ENCODE data around the gene CEP85L.

The CEP85L gene

GRCh38 chr6:118581489-118581959 is 69.9 kb downstream of the CEP85L start:
- peak overlapping the region; percentile 12 for H3K27ac ChIP-seq (ENCODE audit: low read depth, low read length)

DNA sequence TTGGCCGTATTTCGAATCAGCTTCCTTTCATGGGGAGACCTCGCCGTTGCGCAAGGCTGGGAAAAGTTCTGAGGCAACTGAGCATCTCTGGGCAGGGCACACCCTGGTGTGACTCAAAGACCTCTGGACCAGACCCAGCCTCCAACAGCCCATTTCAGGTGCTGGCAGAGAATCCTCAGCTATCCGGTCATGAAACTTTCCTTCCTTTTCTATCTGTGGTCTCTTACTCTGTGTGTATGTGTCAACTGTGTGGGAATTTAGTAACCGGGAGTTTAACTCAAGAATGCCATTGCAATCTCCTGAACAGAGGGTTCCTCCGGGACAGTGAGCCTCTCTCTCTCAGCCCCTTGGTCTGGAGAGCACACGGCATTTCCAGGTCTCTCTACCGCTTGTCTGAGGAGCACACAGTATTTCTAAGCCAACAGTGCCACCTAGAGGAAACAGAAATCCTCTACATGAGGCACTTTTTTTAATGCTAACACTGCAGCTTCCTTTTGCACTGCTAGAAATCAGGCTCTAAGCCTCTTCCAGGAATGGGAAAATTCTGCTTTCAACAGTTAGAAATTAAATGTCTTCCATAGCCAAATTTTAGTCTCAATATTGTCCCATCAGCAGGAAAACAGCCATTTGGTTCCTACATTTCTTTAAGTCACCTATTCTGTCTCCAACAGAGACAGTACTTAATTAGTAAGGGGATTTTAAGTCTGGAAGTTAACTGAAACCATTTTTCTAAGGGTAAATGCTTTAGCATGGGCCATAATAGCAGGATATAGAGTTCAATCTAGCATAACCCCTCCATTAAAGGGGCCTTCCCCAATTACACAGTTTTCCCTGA is 70.6 kb downstream of the CEP85L start:
- Histone ChIP-seq H3K18ac (ENCODE audit: low read length) (no peak overlapping the region), H3K4me1 (ENCODE audit: control insufficient read depth, low read depth, low read length) (peaks cover 6% of the 10 kb centered on the region), H3K4me2 (ENCODE audit: low read length) (no peak overlapping the region), H2AK5ac (ENCODE audit: low read length) (no peak overlapping the region), H3K23ac (ENCODE audit: low read length) (no peak overlapping the region), H3K27me3 (ENCODE audit: insufficient read depth, low read length, poor library complexity) (no peaks in the 10 kb centered on the region), H4K8ac (ENCODE audit: low read depth, low read length) (no peak overlapping the region), H2BK15ac (replicated peaks; ENCODE audit: low read depth) (no peak overlapping the region), H3K79me1 (ENCODE audit: low read length) (no peaks in the 10 kb centered on the region), H3K27ac (ENCODE audit: low read depth, low read length) (no peak overlapping the region), H2BK120ac (ENCODE audit: low read depth, low read length) (no peak overlapping the region), H3K56ac (ENCODE audit: low read length) (no peak overlapping the region), H3K79me2 (ENCODE audit: control insufficient read depth, insufficient read depth, low read length) (no peaks in the 10 kb centered on the region), H3K4me3 (ENCODE audit: low read length) (no peak overlapping the region), H3K4ac (ENCODE audit: low read depth, low read length) (no peak overlapping the region), H3K36me3 (ENCODE audit: control insufficient read depth, insufficient read depth, low read length) (no peaks in the 10 kb centered on the region), H2BK5ac (ENCODE audit: low read length) (no peak overlapping the region), H4K5ac (ENCODE audit: low read length) (no peak overlapping the region), H3K9ac (ENCODE audit: low read length) (no peak overlapping the region)
- no CpG with 5 or more reads among the region's 10 CpGs for WGBS (ENCODE audit: extremely low coverage, insufficient coverage, low lambda C conversion rate)
- peak; percentile 89 for DNase-seq

More at GRCh38 chr6:118581489-118581959, 69.9 kb downstream of the CEP85L start:
- WGBS (ENCODE audit: extremely low coverage, insufficient coverage, low lambda C conversion rate), result no CpG with 5 or more reads among the region's 5 CpGs
- H3K4me1 ChIP-seq (ENCODE audit: control insufficient read depth, low read depth, low read length), result peaks cover 6% of the 10 kb centered on the region
- H2BK120ac ChIP-seq (ENCODE audit: low read depth, low read length), result no peak overlapping the region
- no peak overlapping the region for H2AK5ac ChIP-seq (ENCODE audit: low read length)
- peak overlapping the region; percentile 2 for H3K56ac ChIP-seq (ENCODE audit: low read length)
- no peak overlapping the region for H3K4me3 ChIP-seq (ENCODE audit: low read length)
- no peak overlapping the region for H4K5ac ChIP-seq (ENCODE audit: low read length)
- H4K8ac ChIP-seq (ENCODE audit: low read depth, low read length), result no peak overlapping the region
- DNase-seq, result peak; percentile 45
- H3K9ac ChIP-seq (ENCODE audit: low read length), result no peak overlapping the region
- H3K18ac ChIP-seq (ENCODE audit: low read length), result no peak overlapping the region
- H3K36me3 ChIP-seq (ENCODE audit: control insufficient read depth, insufficient read depth, low read length), result no peaks in the 10 kb centered on the region
- H3K79me2 ChIP-seq (ENCODE audit: control insufficient read depth, insufficient read depth, low read length), result no peaks in the 10 kb centered on the region
- no peak overlapping the region for H3K23ac ChIP-seq (ENCODE audit: low read length)
- H3K79me1 ChIP-seq (ENCODE audit: low read length), result no peaks in the 10 kb centered on the region
- no peak overlapping the region for H3K4me2 ChIP-seq (ENCODE audit: low read length)
- no peak overlapping the region for H2BK15ac ChIP-seq (replicated peaks; ENCODE audit: low read depth)
- H2BK5ac ChIP-seq (ENCODE audit: low read length), result no peak overlapping the region
- no peak overlapping the region for H3K4ac ChIP-seq (ENCODE audit: low read depth, low read length)
- no peaks in the 10 kb centered on the region for H3K27me3 ChIP-seq (ENCODE audit: insufficient read depth, low read length, poor library complexity)

DNA sequence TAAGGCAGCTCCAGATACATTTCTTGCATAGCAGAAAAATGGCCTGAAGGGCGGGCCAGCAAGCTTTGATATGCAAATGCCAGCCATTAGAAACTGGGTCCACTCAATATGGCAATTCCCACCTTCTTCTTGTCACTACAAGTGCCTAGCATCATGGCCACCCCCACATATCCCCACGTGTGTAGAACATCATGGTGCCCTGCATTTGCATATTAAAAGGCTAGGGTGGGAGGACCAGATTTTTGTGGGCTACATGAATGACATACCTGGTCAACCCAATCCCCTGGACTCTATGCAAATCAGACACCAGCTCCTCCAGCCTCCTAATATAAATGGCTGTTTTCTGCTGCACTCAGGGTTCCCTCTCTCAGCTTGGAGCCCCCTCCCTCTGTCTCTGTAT is 71.6 kb downstream of the CEP85L start:
- no peak overlapping the region for H2BK15ac ChIP-seq (replicated peaks; ENCODE audit: low read depth)
- no peak overlapping the region for H3K9ac ChIP-seq (ENCODE audit: low read length)
- H3K4me2 ChIP-seq (ENCODE audit: low read length), result no peak overlapping the region
- H2AK5ac ChIP-seq (ENCODE audit: low read length), result no peak overlapping the region
- no peak overlapping the region for H4K5ac ChIP-seq (ENCODE audit: low read length)
- no peak overlapping the region for H3K27ac ChIP-seq (ENCODE audit: low read depth, low read length)
- H3K79me1 ChIP-seq (ENCODE audit: low read length), result no peaks in the 10 kb centered on the region
- peaks cover 6% of the 10 kb centered on the region for H3K4me1 ChIP-seq (ENCODE audit: control insufficient read depth, low read depth, low read length)
- DNase-seq, result no peak
- H3K4ac ChIP-seq (ENCODE audit: low read depth, low read length), result no peak overlapping the region
- H2BK120ac ChIP-seq (ENCODE audit: low read depth, low read length), result no peak overlapping the region
- H3K79me2 ChIP-seq (ENCODE audit: control insufficient read depth, insufficient read depth, low read length), result no peaks in the 10 kb centered on the region
- no peak overlapping the region for H3K56ac ChIP-seq (ENCODE audit: low read length)
- H3K4me3 ChIP-seq (ENCODE audit: low read length), result no peak overlapping the region
- WGBS (ENCODE audit: extremely low coverage, insufficient coverage, low lambda C conversion rate), result no CpG with 5 or more reads among the region's 2 CpGs
- no peak overlapping the region for H2BK5ac ChIP-seq (ENCODE audit: low read length)
- H3K36me3 ChIP-seq (ENCODE audit: control insufficient read depth, insufficient read depth, low read length), result no peaks in the 10 kb centered on the region
- H3K23ac ChIP-seq (ENCODE audit: low read length), result no peak overlapping the region
- no peak overlapping the region for H4K8ac ChIP-seq (ENCODE audit: low read depth, low read length)
- no peaks in the 10 kb centered on the region for H3K27me3 ChIP-seq (ENCODE audit: insufficient read depth, low read length, poor library complexity)
- no peak overlapping the region for H3K18ac ChIP-seq (ENCODE audit: low read length)

DNA sequence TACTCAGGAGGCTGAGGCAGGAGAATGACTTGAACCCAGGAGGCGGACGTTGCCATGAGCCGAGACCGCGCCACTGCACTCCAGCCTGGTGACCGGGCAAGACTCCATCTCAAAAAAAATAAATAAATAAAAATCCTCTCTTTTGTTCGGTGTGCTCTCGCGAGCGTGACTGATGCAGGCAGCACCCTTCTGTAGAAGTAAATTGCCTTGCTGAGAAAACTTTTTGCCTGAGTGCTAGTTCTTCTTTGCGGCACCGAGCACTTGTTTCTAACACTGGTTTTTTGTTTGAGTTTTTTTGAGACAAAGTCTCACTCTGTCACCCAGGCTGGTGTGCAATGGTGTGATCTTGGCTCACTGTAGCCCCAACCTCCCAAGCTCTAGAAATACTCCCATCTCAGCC is 72.8 kb downstream of the CEP85L start:
- Histone ChIP-seq H3K27ac (ENCODE audit: low read depth, low read length) (no peak overlapping the region), H2BK5ac (ENCODE audit: low read length) (no peak overlapping the region), H3K4me1 (ENCODE audit: control insufficient read depth, low read depth, low read length) (peaks cover 6% of the 10 kb centered on the region), H3K4ac (ENCODE audit: low read depth, low read length) (no peak overlapping the region), H4K8ac (ENCODE audit: low read depth, low read length) (no peak overlapping the region), H3K27me3 (ENCODE audit: insufficient read depth, low read length, poor library complexity) (no peaks in the 10 kb centered on the region), H3K9ac (ENCODE audit: low read length) (no peak overlapping the region), H2AK5ac (ENCODE audit: low read length) (no peak overlapping the region), H3K4me2 (ENCODE audit: low read length) (no peak overlapping the region), H3K79me1 (ENCODE audit: low read length) (peaks cover 3% of the 10 kb centered on the region), H3K23ac (ENCODE audit: low read length) (no peak overlapping the region), H2BK120ac (ENCODE audit: low read depth, low read length) (no peak overlapping the region), H3K56ac (ENCODE audit: low read length) (no peak overlapping the region), H2BK15ac (replicated peaks; ENCODE audit: low read depth) (no peak overlapping the region), H3K4me3 (ENCODE audit: low read length) (no peak overlapping the region), H3K36me3 (ENCODE audit: control insufficient read depth, insufficient read depth, low read length) (no peaks in the 10 kb centered on the region), H3K18ac (ENCODE audit: low read length) (no peak overlapping the region), H3K79me2 (ENCODE audit: control insufficient read depth, insufficient read depth, low read length) (no peaks in the 10 kb centered on the region), H4K5ac (ENCODE audit: low read length) (no peak overlapping the region)
- no peak for DNase-seq
- WGBS (ENCODE audit: extremely low coverage, insufficient coverage, low lambda C conversion rate), result no CpG with 5 or more reads among the region's 12 CpGs

- no peak overlapping the region for H4K8ac ChIP-seq (ENCODE audit: low read depth, low read length)
- WGBS (ENCODE audit: extremely low coverage, insufficient coverage, low lambda C conversion rate), result no CpG with 5 or more reads among the region's 4 CpGs
- H3K4me3 ChIP-seq (ENCODE audit: low read length), result no peak overlapping the region
- no peak overlapping the region for H3K56ac ChIP-seq (ENCODE audit: low read length)
- H3K4me1 ChIP-seq (ENCODE audit: control insufficient read depth, low read depth, low read length), result peaks cover 6% of the 10 kb centered on the region
- H3K18ac ChIP-seq (ENCODE audit: low read length), result no peak overlapping the region
- peaks cover 3% of the 10 kb centered on the region for H3K79me1 ChIP-seq (ENCODE audit: low read length)
- H3K23ac ChIP-seq (ENCODE audit: low read length), result no peak overlapping the region
- H3K4me2 ChIP-seq (ENCODE audit: low read length), result no peak overlapping the region
- no peak for DNase-seq
- H3K36me3 ChIP-seq (ENCODE audit: control insufficient read depth, insufficient read depth, low read length), result no peaks in the 10 kb centered on the region
- no peak overlapping the region for H3K4ac ChIP-seq (ENCODE audit: low read depth, low read length)
- no peak overlapping the region for H3K9ac ChIP-seq (ENCODE audit: low read length)
- H2BK120ac ChIP-seq (ENCODE audit: low read depth, low read length), result no peak overlapping the region
- H2AK5ac ChIP-seq (ENCODE audit: low read length), result no peak overlapping the region
- no peak overlapping the region for H4K5ac ChIP-seq (ENCODE audit: low read length)
- H2BK15ac ChIP-seq (replicated peaks; ENCODE audit: low read depth), result no peak overlapping the region
- H2BK5ac ChIP-seq (ENCODE audit: low read length), result no peak overlapping the region
- no peaks in the 10 kb centered on the region for H3K27me3 ChIP-seq (ENCODE audit: insufficient read depth, low read length, poor library complexity)
- H3K27ac ChIP-seq (ENCODE audit: low read depth, low read length), result no peak overlapping the region
- H3K79me2 ChIP-seq (ENCODE audit: control insufficient read depth, insufficient read depth, low read length), result no peaks in the 10 kb centered on the region
Observed at GRCh38 chr6:118577972-118578371, 73.4 kb downstream of the CEP85L start.
